ELF-1 (cell line): Measurements from ENCODE around the gene PSORS1C2.
"Not testable (repeated sequence)": the region's sequence is repeated elsewhere in the genome, so short reads cannot be mapped to it uniquely, and the experiment has no call there.

Source experiments
- DNase-seq: peaks from one replicate; pipeline ENCODE4 v3.0.0-alpha.2; 2016; ENCODE audit warnings: low read depth, low spot score

The PSORS1C2 gene

GRCh38 chr6:31165986-31166385, 27.1 kb upstream of the PSORS1C2 start:
- DNase-seq: no peak

- DNase-seq: not testable (repeated sequence)
Observed at GRCh38 chr6:31165064-31165832, 26.4 kb upstream of the PSORS1C2 start.

- DNase-seq: not testable (repeated sequence)
Observed at GRCh38 chr6:31164475-31165063, 25.7 kb upstream of the PSORS1C2 start.

- no peak for DNase-seq
Observed at GRCh38 chr6:31163922-31164321, 25.1 kb upstream of the PSORS1C2 start.

GRCh38 chr6:31162463-31163165, 23.7 kb upstream of the PSORS1C2 start:
- peak; percentile 58 for DNase-seq

GRCh38 chr6:31161216-31162126, 22.6 kb upstream of the PSORS1C2 start:
- DNase-seq: no peak

GRCh38 chr6:31158863-31159855, 20.3 kb upstream of the PSORS1C2 start:
- DNase-seq: peak; percentile 64

- peak; percentile 100 for DNase-seq
Observed at GRCh38 chr6:31158140-31158862, 19.4 kb upstream of the PSORS1C2 start, which contains the start of gene TCF19. Gene TCF19, plus strand, starts transcription at chr6:31158589. Its CDS starts 881 bp downstream, at chr6:31159470.

GRCh38 chr6:31157513-31158139, 18.8 kb upstream of the PSORS1C2 start, which contains the start of gene CCHCR1:
Gene CCHCR1, minus strand, starts transcription at chr6:31157802. Its CDS starts 202 bp downstream, at chr6:31157600.
- DNase-seq: peak; percentile 42

GRCh38 chr6:31156641-31157040, 17.8 kb upstream of the PSORS1C2 start:
- peak; percentile 51 for DNase-seq

GRCh38 chr6:31154436-31154835, 15.6 kb upstream of the PSORS1C2 start:
- DNase-seq: no peak

GRCh38 chr6:31152781-31153180, 13.9 kb upstream of the PSORS1C2 start:
- no peak for DNase-seq

- DNase-seq: no peak
Observed at GRCh38 chr6:31149827-31150447, 11.1 kb upstream of the PSORS1C2 start.

- DNase-seq: no peak
Observed at GRCh38 chr6:31145386-31145785, 6.5 kb upstream of the PSORS1C2 start.

- no peak for DNase-seq
Observed at GRCh38 chr6:31144970-31145340, 6.1 kb upstream of the PSORS1C2 start.

- no peak for DNase-seq
Observed at GRCh38 chr6:31144296-31144969, 5.6 kb upstream of the PSORS1C2 start.

GRCh38 chr6:31143148-31143547, 4.3 kb upstream of the PSORS1C2 start:
- peak; percentile 90 for DNase-seq

- peak; percentile 86 for DNase-seq
Observed at GRCh38 chr6:31142361-31142761, 3.5 kb upstream of the PSORS1C2 start.
